GM12873 (cell line): Measurements from ENCODE around the gene ITPRIP.

Experiments used
- TF ChIP-seq, protein P1 (sequence below): IDR thresholded peaks from 2 replicates; pipeline ENCODE4 v1.5.1; 2012; ENCODE audit warnings: low read depth, mild to moderate bottlenecking, moderate library complexity, low read length, control low read depth; ENCODE audit not compliant: insufficient read depth; ENCODE audit errors: missing control alignments

The ITPRIP gene

DNA sequence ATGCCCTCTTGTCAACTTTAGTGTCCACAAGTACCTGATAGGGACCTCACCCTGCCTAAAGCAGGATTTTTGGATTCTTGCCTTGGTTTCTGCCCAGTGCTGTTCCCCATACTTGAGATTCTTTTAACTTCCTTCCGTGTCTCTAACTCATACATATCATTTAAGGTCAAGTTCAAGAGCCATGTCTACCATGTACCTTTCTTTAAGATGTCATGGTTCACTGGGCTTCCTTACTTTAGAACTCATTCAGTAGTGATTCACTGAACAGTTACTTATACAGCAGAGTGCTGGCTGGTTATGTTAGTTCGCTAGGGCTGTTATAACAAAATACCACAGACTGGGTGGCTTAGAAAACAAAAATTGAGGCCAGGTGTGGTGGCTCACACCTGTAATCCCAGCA, 10.3 kb upstream of the ITPRIP start:
- TF ChIP-seq, protein P1, sequence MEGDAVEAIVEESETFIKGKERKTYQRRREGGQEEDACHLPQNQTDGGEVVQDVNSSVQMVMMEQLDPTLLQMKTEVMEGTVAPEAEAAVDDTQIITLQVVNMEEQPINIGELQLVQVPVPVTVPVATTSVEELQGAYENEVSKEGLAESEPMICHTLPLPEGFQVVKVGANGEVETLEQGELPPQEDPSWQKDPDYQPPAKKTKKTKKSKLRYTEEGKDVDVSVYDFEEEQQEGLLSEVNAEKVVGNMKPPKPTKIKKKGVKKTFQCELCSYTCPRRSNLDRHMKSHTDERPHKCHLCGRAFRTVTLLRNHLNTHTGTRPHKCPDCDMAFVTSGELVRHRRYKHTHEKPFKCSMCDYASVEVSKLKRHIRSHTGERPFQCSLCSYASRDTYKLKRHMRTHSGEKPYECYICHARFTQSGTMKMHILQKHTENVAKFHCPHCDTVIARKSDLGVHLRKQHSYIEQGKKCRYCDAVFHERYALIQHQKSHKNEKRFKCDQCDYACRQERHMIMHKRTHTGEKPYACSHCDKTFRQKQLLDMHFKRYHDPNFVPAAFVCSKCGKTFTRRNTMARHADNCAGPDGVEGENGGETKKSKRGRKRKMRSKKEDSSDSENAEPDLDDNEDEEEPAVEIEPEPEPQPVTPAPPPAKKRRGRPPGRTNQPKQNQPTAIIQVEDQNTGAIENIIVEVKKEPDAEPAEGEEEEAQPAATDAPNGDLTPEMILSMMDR: no peak

DNA sequence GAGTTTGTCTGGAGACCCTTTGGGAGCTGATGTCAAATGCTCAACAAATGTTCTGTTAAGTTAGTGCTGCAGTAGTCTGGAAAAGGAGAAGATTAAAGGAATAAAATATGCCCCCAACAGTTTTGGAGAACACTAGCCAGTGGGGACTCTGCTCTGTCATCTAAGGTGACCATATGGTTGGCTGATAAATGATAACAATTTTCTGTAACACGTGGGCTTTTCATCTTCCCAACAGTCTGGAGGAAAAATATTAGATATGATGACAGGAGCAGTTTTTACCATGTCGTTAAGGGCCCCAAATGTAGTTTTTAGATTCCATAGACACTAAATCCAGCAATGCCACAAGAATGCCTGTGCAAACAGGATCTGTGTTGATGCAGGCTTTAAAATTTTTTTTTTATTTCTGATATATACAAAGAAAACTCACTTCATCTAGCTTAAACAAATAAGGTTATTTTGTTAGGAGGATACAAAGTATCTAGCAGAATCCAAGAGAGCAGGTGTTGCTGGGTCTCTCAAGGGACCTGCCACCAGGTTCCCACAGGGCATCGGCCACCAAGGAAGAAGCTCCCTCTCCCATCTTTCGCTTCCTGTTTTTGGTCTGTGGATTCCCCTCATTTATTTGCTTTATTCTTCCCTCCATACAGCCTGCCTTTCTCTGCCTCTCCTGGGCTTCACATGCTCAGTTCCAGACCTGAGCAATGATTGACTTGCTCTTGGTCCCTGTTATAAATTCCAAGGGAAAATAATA, 9.2 kb upstream of the ITPRIP start:
- TF ChIP-seq, protein P1: no peak

DNA sequence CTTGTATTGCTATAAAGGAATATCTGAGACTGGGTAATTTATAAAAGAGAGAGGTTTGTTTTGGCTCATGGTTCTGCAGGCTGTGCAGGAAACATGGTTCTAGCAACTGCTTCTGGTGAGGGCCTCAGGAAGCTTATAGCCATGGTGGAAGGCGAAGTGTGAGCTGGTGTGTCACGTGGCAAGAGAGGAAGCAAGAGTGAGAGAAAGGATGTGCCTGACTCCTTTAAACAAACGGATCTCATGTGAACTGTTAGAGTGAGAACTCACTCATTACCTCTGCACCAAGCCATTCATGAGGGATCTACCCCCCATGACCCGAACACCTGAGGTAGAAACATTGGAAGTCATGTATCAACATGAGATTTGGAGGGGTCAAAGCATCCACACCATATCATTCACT, 7.7 kb upstream of the ITPRIP start:
- TF ChIP-seq, protein P1: no peak

DNA sequence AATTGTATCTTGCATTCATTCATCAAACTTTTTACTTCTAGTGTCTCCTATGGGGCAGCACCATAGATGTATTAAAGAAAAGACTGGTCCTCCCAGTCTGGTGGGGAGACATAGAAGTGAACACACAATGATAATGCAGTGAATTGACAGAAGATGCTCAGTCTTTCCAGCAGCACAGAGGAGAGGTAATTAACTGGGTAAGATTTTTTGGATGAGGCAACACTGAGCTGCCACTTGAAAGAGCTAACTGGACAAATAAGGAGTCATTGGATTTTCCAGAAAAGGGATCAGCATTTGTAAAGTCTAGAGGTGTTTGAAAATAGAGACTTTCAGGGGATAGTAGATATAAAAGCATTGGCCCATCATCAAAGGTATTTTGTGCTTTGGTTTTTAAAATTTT, 7.2 kb upstream of the ITPRIP start:
- TF ChIP-seq, protein P1: no peak

DNA sequence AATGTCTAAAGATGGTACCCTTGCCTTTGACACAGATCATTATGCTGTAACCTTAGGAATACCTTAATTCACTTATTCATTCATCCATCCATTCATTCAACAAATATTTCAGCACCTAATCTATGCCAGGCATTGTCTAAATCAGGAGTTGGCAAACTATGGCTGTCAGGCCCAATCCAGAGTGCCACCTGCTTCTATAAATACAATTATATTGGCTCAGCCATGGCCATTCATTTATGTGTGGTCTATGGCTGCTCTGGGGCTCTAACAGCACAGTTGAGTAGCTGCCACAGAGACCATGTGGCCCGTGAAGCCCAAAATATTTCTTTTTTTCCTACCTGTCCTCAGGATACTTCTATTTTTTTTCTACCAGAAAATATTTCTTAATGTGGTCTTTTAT, 6.0 kb upstream of the ITPRIP start:
- TF ChIP-seq, protein P1: no peak

DNA sequence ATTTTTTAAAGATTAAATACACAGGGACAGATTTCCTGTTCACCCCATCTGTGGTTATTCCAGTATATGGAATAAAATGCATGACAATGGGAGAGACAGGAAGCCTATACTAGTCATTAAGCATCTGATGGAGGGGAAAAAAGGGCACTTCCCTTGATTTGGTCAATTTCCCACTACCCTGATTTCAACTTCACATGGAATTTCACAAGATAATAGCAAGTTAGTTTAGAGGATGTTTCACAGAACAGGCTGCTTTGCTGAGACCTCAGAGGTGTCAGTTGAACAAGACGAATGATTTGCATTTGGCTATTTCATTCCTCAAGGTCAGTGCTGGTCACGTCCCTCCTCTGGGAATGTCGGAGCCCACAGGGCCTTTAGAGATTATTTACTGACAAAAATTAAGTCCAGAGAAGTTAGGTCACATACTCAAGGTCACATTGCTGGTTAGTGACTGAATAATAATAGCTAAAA, 4.7 kb upstream of the ITPRIP start:
- TF ChIP-seq, protein P1: no peak

DNA sequence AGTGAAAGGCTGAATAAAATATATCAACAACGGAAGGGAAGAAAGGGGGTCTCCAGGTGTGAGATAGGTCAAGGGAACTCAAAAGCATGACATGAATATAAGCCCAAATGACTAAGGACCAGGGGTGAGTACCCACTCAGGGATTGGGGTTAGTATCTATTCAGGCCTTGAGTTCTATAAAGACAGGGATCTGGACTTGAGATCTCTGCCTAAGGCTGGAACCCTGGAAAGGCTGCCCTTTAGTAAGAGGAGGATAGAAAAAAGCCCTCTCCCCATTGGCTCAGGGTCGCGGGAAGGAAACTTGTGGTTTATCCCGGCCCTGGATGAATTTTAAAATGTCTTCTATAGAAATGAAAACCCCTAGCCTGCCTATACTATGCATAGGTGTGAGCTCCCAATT, 2.4 kb upstream of the ITPRIP start:
- TF ChIP-seq, protein P1: no peak

DNA sequence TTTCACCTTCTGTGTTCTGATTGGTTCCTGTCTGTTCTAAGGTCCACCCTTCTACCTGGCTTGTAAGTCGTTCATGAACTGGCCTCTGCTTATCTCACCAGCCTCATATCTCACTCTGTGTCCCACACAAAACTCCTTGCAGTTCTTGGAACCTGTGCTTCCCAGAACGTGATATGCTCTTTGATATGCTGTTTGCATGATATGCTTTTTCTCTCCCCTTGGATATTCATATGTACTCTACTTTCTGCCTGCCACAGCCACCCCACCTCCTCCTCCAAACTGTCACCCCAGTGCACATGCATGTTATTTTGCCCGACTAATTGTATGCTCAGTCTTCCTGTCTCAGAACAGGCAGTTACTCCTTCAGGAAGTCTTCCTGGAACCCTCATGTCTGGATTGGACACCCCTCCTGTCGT, 1.9 kb upstream of the ITPRIP start:
- TF ChIP-seq, protein P1: no peak
